SK-N-SH (cell line): ENCODE data around the gene AGL.

Experiments
- CTCF ChIP-seq: fragments of 200-600 bp; sonication (generic); IDR thresholded peaks from 2 replicates; pipeline ENCODE4 v1.6.1; 2017; ENCODE audit warnings: antibody characterized with exemption, mild to moderate bottlenecking, moderate library complexity
- EP300 ChIP-seq, 2 experiments: IDR thresholded peaks; 2 replicates each; pipeline versions ENCODE4 v1.4.0 to v1.6.1; 2012; ENCODE audit warnings: borderline replicate concordance in 1 of 2, low read depth in 1 of 2, low read length in 1 of 2
- FOXJ3 ChIP-seq: sonication (generic); formaldehyde crosslinking; IDR thresholded peaks from 2 replicates; pipeline ENCODE4 v1.5.1; 2020; ENCODE audit warnings: mild to moderate bottlenecking, missing genetic modification reagents
- RAD21 ChIP-seq: IDR thresholded peaks from 2 replicates; pipeline ENCODE4 v1.6.1; 2012; ENCODE audit warnings: mild to moderate bottlenecking, low read length
- SIN3A ChIP-seq: IDR thresholded peaks from 2 replicates; pipeline ENCODE4 v1.6.1; 2012; ENCODE audit warnings: low read depth, mild to moderate bottlenecking, low read length, moderate library complexity, borderline replicate concordance

- TF ChIP-seq CTCF (no peak), RAD21 (no peak), SIN3A (no peak), EP300 (IDR thresholded peaks at IDR 0.05; ENCODE audit: borderline replicate concordance in 1 of 2, low read depth in 1 of 2, low read length in 1 of 2) (no peak), FOXJ3 (CRISPR knock-in tag) (no peak)
Observed at GRCh38 chr1:99942723-99943122, 92.6 kb downstream of the AGL start.
